Measurements from ENCODE around the gene INPP5A.

The INPP5A gene

GRCh38 chr10:132663666-132664365 is 126.2 kb downstream of the INPP5A start:
- H3K4me1 Mint-ChIP-seq = peaks cover 31% of the 10 kb centered on the region

DNA sequence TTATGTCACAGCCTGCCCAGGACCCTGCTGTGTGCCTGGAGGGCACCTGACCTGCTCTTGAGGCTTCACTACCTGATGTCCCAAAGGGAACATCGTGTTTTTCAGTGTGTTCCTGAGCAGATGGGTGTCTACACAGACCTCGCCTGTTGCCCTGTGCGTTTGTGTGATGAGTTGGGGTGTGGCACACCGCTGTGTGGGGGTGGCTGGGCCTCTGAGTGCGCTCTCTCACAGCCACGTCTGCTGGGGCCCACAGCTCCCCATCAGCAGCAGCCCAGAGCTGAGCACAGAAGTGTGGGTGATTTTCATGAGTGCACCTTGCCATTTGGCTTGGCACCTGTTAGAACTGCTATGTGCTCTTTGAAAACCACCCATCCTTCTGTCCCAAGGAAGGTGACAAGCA is 126.8 kb downstream of the INPP5A start:
- peaks cover 29% of the 10 kb centered on the region for H3K36me3 Mint-ChIP-seq (ENCODE audit: low read depth)
- H3K4me1 Mint-ChIP-seq = peaks cover 31% of the 10 kb centered on the region
- no peak overlapping the region for H3K4me3 Mint-ChIP-seq

More at GRCh38 chr10:132663666-132664365, 126.2 kb downstream of the INPP5A start:
- Mint-ChIP-seq H3K9me3 (peaks cover 7% of the 10 kb centered on the region), H3K36me3 (ENCODE audit: low read depth) (peaks cover 29% of the 10 kb centered on the region), H3K27me3 (ENCODE audit: low read depth) (peaks cover 27% of the 10 kb centered on the region), H3K27ac (no peak overlapping the region), H3K4me3 (no peak overlapping the region)
- TF ChIP-seq, protein P1, sequence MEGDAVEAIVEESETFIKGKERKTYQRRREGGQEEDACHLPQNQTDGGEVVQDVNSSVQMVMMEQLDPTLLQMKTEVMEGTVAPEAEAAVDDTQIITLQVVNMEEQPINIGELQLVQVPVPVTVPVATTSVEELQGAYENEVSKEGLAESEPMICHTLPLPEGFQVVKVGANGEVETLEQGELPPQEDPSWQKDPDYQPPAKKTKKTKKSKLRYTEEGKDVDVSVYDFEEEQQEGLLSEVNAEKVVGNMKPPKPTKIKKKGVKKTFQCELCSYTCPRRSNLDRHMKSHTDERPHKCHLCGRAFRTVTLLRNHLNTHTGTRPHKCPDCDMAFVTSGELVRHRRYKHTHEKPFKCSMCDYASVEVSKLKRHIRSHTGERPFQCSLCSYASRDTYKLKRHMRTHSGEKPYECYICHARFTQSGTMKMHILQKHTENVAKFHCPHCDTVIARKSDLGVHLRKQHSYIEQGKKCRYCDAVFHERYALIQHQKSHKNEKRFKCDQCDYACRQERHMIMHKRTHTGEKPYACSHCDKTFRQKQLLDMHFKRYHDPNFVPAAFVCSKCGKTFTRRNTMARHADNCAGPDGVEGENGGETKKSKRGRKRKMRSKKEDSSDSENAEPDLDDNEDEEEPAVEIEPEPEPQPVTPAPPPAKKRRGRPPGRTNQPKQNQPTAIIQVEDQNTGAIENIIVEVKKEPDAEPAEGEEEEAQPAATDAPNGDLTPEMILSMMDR (IDR thresholded peaks at IDR 0.05; ENCODE audit: unreplicated experiment in 3 of 3) = no peak

DNA sequence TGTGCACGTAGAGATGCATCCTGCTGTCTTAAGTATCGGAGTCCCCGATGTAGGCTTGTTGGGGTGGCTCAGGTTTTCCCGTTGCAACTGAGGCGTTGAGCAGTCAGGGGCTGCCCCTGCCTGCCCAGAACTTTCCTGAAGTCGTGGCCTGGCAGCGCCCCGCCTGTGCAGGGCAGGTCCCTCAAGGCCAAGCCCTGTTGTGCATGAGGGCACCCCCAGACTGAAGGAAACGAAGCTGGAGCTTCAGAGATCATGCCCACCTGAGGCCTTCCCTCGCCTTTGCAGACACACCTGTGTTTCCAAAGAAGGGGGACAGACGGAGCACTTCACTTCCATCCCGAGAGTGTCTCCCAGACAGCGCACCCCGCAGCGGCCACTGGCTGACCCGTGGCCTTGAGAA is 127.3 kb downstream of the INPP5A start:
- Mint-ChIP-seq H3K27ac (no peak overlapping the region), H3K9me3 (peaks cover 7% of the 10 kb centered on the region), H3K4me3 (no peak overlapping the region), H3K36me3 (ENCODE audit: low read depth) (peaks cover 27% of the 10 kb centered on the region), H3K4me1 (peaks cover 31% of the 10 kb centered on the region), H3K27me3 (ENCODE audit: low read depth) (peaks cover 27% of the 10 kb centered on the region)
- TF ChIP-seq, protein P1 (IDR thresholded peaks at IDR 0.05; ENCODE audit: unreplicated experiment in 3 of 3) = no peak

More for the DNA sequence above, 126.8 kb downstream of the INPP5A start:
- TF ChIP-seq, protein P1 (IDR thresholded peaks at IDR 0.05; ENCODE audit: unreplicated experiment in 3 of 3) = no peak
- Mint-ChIP-seq H3K9me3 (peaks cover 7% of the 10 kb centered on the region), H3K27me3 (ENCODE audit: low read depth) (peaks cover 27% of the 10 kb centered on the region), H3K27ac (no peak overlapping the region)

DNA sequence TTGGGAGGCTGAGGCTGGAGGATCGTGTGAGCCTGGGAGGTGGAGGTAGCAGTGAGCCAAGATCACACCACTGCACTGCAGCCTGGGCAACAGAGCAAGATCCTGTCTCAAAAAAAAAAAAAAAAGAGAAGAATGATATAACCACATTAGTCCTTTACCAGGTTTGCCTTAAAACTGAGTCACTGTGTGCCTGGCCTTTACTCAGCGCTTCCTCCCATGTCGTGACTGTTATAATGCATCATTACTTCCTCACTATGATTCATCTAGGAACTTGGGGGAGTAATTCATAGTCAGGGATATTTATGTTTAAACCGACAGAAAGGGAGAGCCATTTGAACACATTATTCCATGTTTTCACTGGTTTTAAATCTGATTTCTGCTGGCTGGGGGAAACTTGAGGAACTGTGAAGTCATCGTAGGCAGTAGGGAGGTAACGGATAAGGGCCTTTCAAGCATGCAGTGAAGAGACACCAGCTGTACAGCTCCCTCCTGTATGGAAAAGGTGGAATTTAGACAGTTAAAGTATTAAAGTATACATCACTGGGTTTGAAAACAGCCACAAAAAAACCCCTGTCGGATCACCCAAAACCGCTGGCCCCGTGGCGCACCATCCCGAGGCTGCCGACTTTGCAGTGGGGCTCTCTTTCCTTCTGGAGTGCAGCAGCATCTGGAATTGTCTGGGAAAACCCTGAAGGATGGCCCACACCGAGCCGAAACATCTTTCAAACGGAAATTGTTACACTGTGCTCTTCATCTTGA is 128.5 kb downstream of the INPP5A start:
- no peak overlapping the region for H3K4me3 Mint-ChIP-seq
- no peaks in the 10 kb centered on the region for H3K9me3 Mint-ChIP-seq
- peak overlapping the region in 1 of 3 experiments; percentile 57 for H3K27ac Mint-ChIP-seq
- H3K27me3 Mint-ChIP-seq (ENCODE audit: low read depth) = peaks cover 27% of the 10 kb centered on the region
- peaks cover 14% of the 10 kb centered on the region for H3K36me3 Mint-ChIP-seq (ENCODE audit: low read depth)
- TF ChIP-seq, protein P1 (IDR thresholded peaks at IDR 0.05; ENCODE audit: unreplicated experiment in 3 of 3) = no peak
- peaks cover 31% of the 10 kb centered on the region for H3K4me1 Mint-ChIP-seq

DNA sequence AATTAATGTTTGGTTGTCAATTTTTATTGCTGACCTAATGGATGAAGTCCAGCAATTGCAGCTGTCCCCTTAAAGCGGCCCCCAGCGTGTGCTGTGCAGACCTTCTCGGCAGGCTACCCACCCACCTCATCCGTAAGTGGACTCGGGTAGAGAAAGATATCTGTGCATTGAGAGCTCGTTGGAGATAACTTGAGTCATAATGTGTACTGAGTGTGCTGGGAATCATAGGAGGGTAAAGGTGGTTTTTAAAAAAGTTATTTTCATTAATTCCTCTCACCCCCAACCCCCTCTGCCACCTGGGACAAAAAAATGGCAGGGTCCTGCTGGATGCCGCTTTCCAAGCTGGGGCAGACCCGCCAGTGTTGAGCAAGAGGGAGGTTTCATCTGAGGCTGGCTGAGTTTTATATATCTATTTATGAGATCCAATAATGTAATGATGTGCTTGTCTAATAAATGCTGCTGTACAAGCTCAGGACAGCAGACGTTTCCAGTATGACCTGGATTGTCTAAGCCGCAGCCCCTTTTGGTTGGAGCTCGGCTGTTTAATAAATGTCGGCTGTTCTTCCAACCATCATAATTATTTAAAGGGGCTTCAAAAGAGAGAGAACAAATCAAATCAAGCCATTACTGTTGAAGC is 129.2 kb downstream of the INPP5A start:
- peaks cover 27% of the 10 kb centered on the region for H3K27me3 Mint-ChIP-seq (ENCODE audit: low read depth)
- H3K27ac Mint-ChIP-seq = peak overlapping the region in 1 of 3 experiments; percentile 57
- TF ChIP-seq, protein P1 (IDR thresholded peaks at IDR 0.05; ENCODE audit: unreplicated experiment in 3 of 3) = no peak
- peaks cover 15% of the 10 kb centered on the region for H3K36me3 Mint-ChIP-seq (ENCODE audit: low read depth)
- no peak overlapping the region for H3K4me3 Mint-ChIP-seq
- peaks cover 30% of the 10 kb centered on the region for H3K4me1 Mint-ChIP-seq
- no peaks in the 10 kb centered on the region for H3K9me3 Mint-ChIP-seq

Data from nephron (organoid).